GM19328 (cell line): Measurements from ENCODE around the gene NGB.

ENCODE experiments used
- ATAC-seq: cut with Tn5 transposase; IDR thresholded peaks from one replicate; pipeline ENCODE4 v1.9.1; 2021; ENCODE audit warnings: mild to moderate bottlenecking, moderate library complexity; ENCODE audit not compliant: unreplicated experiment

Gene NGB

GRCh38 chr14:77265561-77266335 lies 5.3 kb downstream of the NGB start:
- no peak for ATAC-seq

- no peak for ATAC-seq
These were observed 5.9 kb downstream of the NGB start for GRCh38 chr14:77265187-77265515.

- no peak for ATAC-seq
These were observed 6.4 kb downstream of the NGB start for GRCh38 chr14:77264466-77265186.

GRCh38 chr14:77260631-77261030 lies 10.4 kb downstream of the NGB start:
- ATAC-seq, result no peak

- no peak for ATAC-seq
These were observed 10.8 kb downstream of the NGB start for GRCh38 chr14:77260199-77260598.

- ATAC-seq, result no peak
These were observed 11.8 kb downstream of the NGB start for GRCh38 chr14:77259025-77259715.

GRCh38 chr14:77258566-77258965 lies 12.4 kb downstream of the NGB start:
- no peak for ATAC-seq

GRCh38 chr14:77257700-77258099 lies 13.3 kb downstream of the NGB start:
- no peak for ATAC-seq

- no peak for ATAC-seq
These were observed 14.3 kb downstream of the NGB start for GRCh38 chr14:77256694-77257093.

- no peak for ATAC-seq
These were observed 17.4 kb downstream of the NGB start for GRCh38 chr14:77253333-77254190.

GRCh38 chr14:77251870-77252269 lies 19.1 kb downstream of the NGB start:
- ATAC-seq, result no peak

GRCh38 chr14:77250927-77251326 lies 20.1 kb downstream of the NGB start:
- ATAC-seq, result no peak

- no peak for ATAC-seq
These were observed 21.7 kb downstream of the NGB start for GRCh38 chr14:77249286-77249685.

- no peak for ATAC-seq
These were observed 22.3 kb downstream of the NGB start for GRCh38 chr14:77248666-77249065.

GRCh38 chr14:77246784-77247183 lies 24.2 kb downstream of the NGB start:
- ATAC-seq, result no peak

- no peak for ATAC-seq
These were observed 25.2 kb downstream of the NGB start for GRCh38 chr14:77245820-77246219.

- no peak for ATAC-seq
These were observed 27.2 kb downstream of the NGB start for GRCh38 chr14:77243853-77244252.

- ATAC-seq, result no peak
These were observed 28.3 kb downstream of the NGB start for GRCh38 chr14:77242752-77243151.

- ATAC-seq, result no peak
These were observed 29.1 kb downstream of the NGB start for GRCh38 chr14:77241955-77242354.

GRCh38 chr14:77240336-77240915 lies 30.6 kb downstream of the NGB start:
- no peak for ATAC-seq

- ATAC-seq, result no peak
These were observed 31.6 kb downstream of the NGB start for GRCh38 chr14:77239412-77239811.
